Caco-2 (cell line): ENCODE measurements around the gene RRAS2. TPM values are rescaled to one million over a fixed set of nuclear protein-coding genes. Genes with fewer than 3 reads are reported as not detected.

Experiments used
- BruUV-seq: library from RNA; stranded (reverse); fragments of 400-500 nt; replicated peaks from 2 replicates; lab custom pipeline; 2021; lab: Mats Ljungman, UMichigan
- CTCF ChIA-PET: fragments of 300-600 bp; sonication (Branson Sonifier 250); formaldehyde crosslinking; loops from one replicate; lab custom pipeline; 2022; ENCODE audit warnings: antibody characterized with exemption; lab: Charles Lee
- POLR2A ChIA-PET: fragments of 300-600 bp; sonication (Branson Sonifier 250); formaldehyde crosslinking; loops from one replicate; lab custom pipeline; 2022; ENCODE audit warnings: antibody characterized with exemption; lab: Charles Lee
- DNase-seq, 2 experiments: peaks; one replicate each; pipeline versions ENCODE4 v3.0.0 to v3.0.0-alpha.2; 2020 to 2022
- H3K27me3 ChIP-seq: replicated peaks from 2 replicates; pipeline ENCODE4 v1.6.0; 2011; ENCODE audit warnings: low read length; ENCODE audit not compliant: control insufficient read depth, insufficient read depth
- H3K36me3 ChIP-seq: 2 replicates; pipeline ENCODE4 v1.5.1; 2011; ENCODE audit warnings: low read length; ENCODE audit not compliant: control insufficient read depth, insufficient read depth
- H3K4me1 ChIP-seq: fragments of 250-450 bp; sonication (Bioruptor Pico); 2 replicates; pipeline ENCODE4 v1.5.1; 2020; ENCODE audit warnings: mild to moderate bottlenecking
- H3K4me3 ChIP-seq: 2 replicates; pipeline ENCODE4 v1.5.1; 2011; ENCODE audit warnings: low read depth, mild to moderate bottlenecking, control low read depth, low read length
- H3K9me3 ChIP-seq: fragments of 250-450 bp; sonication (Bioruptor Pico); 2 replicates; pipeline ENCODE4 v1.5.1; 2020; ENCODE audit warnings: mild to moderate bottlenecking, moderate library complexity
- H3K27ac Mint-ChIP-seq: one replicate; pipeline ENCODE4 v1.8.0; 2022; ENCODE audit warnings: mixed read lengths; ENCODE audit not compliant: unreplicated experiment
- H3K27me3 Mint-ChIP-seq: one replicate; pipeline ENCODE4 v1.8.0; 2022; ENCODE audit warnings: mixed read lengths; ENCODE audit not compliant: insufficient read depth, unreplicated experiment
- H3K36me3 Mint-ChIP-seq: one replicate; pipeline ENCODE4 v1.8.0; 2022; ENCODE audit warnings: mild to moderate bottlenecking, mixed read lengths; ENCODE audit not compliant: insufficient read depth, unreplicated experiment
- H3K4me1 Mint-ChIP-seq: one replicate; pipeline ENCODE4 v1.8.0; 2022; ENCODE audit warnings: low read depth, mixed read lengths; ENCODE audit not compliant: unreplicated experiment
- H3K4me3 Mint-ChIP-seq: one replicate; pipeline ENCODE4 v1.8.0; 2022; ENCODE audit warnings: mild to moderate bottlenecking, moderate library complexity, mixed read lengths; ENCODE audit not compliant: unreplicated experiment
- H3K9me3 Mint-ChIP-seq: one replicate; pipeline ENCODE4 v1.8.0; 2022; ENCODE audit warnings: mixed read lengths; ENCODE audit not compliant: unreplicated experiment
- CTCF ChIP-seq, 2 experiments: fragments of 200-600 bp in 1 of 2; IDR thresholded peaks; 1 replicate in 1 of 2; 2 replicates in 1 of 2; pipeline versions ENCODE4 v1.5.1 to v1.8.0; 2011 to 2022; ENCODE audit warnings: antibody characterized with exemption in 1 of 2, control low read depth in 1 of 2, inconsistent platforms in 1 of 2, low read depth in 1 of 2, low read length in 1 of 2, mild to moderate bottlenecking in 1 of 2, moderate library complexity in 1 of 2; ENCODE audit not compliant: insufficient read depth in 1 of 2, severe bottlenecking in 1 of 2, unreplicated experiment in 1 of 2
- intact Hi-C: fragments of 100-400 bp; cut with micrococcal nuclease; formaldehyde crosslinking; loops from one replicate; pipeline ENCODE4 v1.10.0; 2022; ENCODE audit not compliant: unreplicated experiment
- total RNA-seq: library from RNA; stranded (reverse); gene quantifications from 2 replicates; pipeline ENCODE4 v1.2.3, GENCODE V29; 2022

RRAS2 gene
- total RNA-seq, 1 experiment from 2014 or later = 94.7 TPM

- no peaks in the 10 kb centered on the region for H3K36me3 Mint-ChIP-seq
- H3K36me3 ChIP-seq = no peaks in the 10 kb centered on the region
- no peak overlapping the region for H3K4me3 Mint-ChIP-seq
- H3K4me1 ChIP-seq = no peaks in the 10 kb centered on the region
- TF ChIP-seq CTCF (IDR thresholded peaks at IDR 0.05; ENCODE audit: insufficient read depth in 1 of 2, low read depth in 1 of 2, low read length in 1 of 2, severe bottlenecking in 1 of 2, unreplicated experiment in 1 of 2) = no peak
- H3K27me3 Mint-ChIP-seq = no peaks in the 10 kb centered on the region
- intact Hi-C loops = no loop called here
- POLR2A ChIA-PET = interaction anchor here (0.7 kb wide), 1 partner anchor 40 kb away, joined by 3 read pairs; no protein-coding TSS in a partner anchor
- no peak overlapping the region for H3K4me3 ChIP-seq
- CTCF ChIA-PET = no interaction called here
- no peaks in the 10 kb centered on the region for H3K9me3 ChIP-seq
- peaks cover 3% of the 10 kb centered on the region for H3K9me3 Mint-ChIP-seq
- no peaks in the 10 kb centered on the region for H3K27me3 ChIP-seq
- H3K4me1 Mint-ChIP-seq = peaks cover 7% of the 10 kb centered on the region
- H3K27ac Mint-ChIP-seq = no peak overlapping the region
- BruUV-seq = no TSS peak
- DNase-seq = no peak
Observed at GRCh38 chr11:14330881-14331280, 28.1 kb downstream of the RRAS2 start.

GRCh38 chr11:14329702-14330101, 29.3 kb downstream of the RRAS2 start:
- Mint-ChIP-seq H3K36me3 (no peaks in the 10 kb centered on the region), H3K9me3 (no peaks in the 10 kb centered on the region), H3K4me3 (no peak overlapping the region), H3K27me3 (no peaks in the 10 kb centered on the region), H3K27ac (no peak overlapping the region), H3K4me1 (peaks cover 2% of the 10 kb centered on the region)
- Histone ChIP-seq H3K27me3 (no peaks in the 10 kb centered on the region), H3K4me3 (no peak overlapping the region), H3K4me1 (no peaks in the 10 kb centered on the region), H3K9me3 (no peaks in the 10 kb centered on the region), H3K36me3 (no peaks in the 10 kb centered on the region)
- ChIA-PET CTCF (no interaction called here), POLR2A (no interaction called here)
- no TSS peak for BruUV-seq
- intact Hi-C loops = no loop called here
- no peak for TF ChIP-seq CTCF (IDR thresholded peaks at IDR 0.05; ENCODE audit: insufficient read depth in 1 of 2, low read depth in 1 of 2, low read length in 1 of 2, severe bottlenecking in 1 of 2, unreplicated experiment in 1 of 2)
- DNase-seq = no peak

- Mint-ChIP-seq H3K36me3 (no peaks in the 10 kb centered on the region), H3K4me1 (peaks cover 10% of the 10 kb centered on the region), H3K27me3 (no peaks in the 10 kb centered on the region), H3K9me3 (no peaks in the 10 kb centered on the region), H3K27ac (no peak overlapping the region), H3K4me3 (no peak overlapping the region)
- no peak for TF ChIP-seq CTCF (IDR thresholded peaks at IDR 0.05; ENCODE audit: insufficient read depth in 1 of 2, low read depth in 1 of 2, low read length in 1 of 2, severe bottlenecking in 1 of 2, unreplicated experiment in 1 of 2)
- Histone ChIP-seq H3K27me3 (no peaks in the 10 kb centered on the region), H3K9me3 (no peaks in the 10 kb centered on the region), H3K36me3 (no peaks in the 10 kb centered on the region), H3K4me1 (no peaks in the 10 kb centered on the region), H3K4me3 (no peak overlapping the region)
- CTCF ChIA-PET = no interaction called here
- BruUV-seq = no TSS peak
- POLR2A ChIA-PET = no interaction called here
- intact Hi-C loops = no loop called here
- no peak for DNase-seq
Observed at GRCh38 chr11:14327116-14327515, 31.9 kb downstream of the RRAS2 start.
